HG02981 (cell line): ENCODE data around the gene GRIN2C.

ENCODE experiments used
- ATAC-seq: cut with Tn5 transposase; IDR thresholded peaks from one replicate; pipeline ENCODE4 v1.9.1; 2021; ENCODE audit warnings: mild to moderate bottlenecking, moderate library complexity; ENCODE audit not compliant: unreplicated experiment

GRIN2C gene

DNA sequence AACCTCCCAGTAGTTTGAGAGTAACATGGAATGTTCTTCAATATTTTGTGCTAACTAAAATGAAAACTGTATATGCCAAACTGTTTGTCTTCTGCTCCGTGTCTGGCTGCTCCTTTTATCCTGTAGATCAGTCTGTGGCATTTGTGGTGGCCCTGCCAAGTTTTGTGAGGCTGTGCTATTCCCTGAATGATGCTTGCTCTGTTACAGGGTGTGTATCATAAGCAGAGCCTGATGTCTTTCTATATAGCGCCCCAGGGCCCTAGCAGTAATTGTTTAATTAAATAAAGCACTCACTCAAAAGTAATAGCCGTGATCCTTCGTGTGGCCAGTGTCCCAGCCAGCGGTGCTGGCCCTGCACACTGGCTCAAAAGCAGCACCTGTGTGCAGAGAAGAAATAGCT, 55.7 kb downstream of the GRIN2C start:
- no peak for ATAC-seq

- no peak for ATAC-seq
Observed at GRCh38 chr17:74803388-74803930, 56.2 kb downstream of the GRIN2C start.

GRCh38 chr17:74801896-74802295, 57.8 kb downstream of the GRIN2C start:
- no peak for ATAC-seq

GRCh38 chr17:74800531-74800930, 59.2 kb downstream of the GRIN2C start:
- ATAC-seq = no peak

DNA sequence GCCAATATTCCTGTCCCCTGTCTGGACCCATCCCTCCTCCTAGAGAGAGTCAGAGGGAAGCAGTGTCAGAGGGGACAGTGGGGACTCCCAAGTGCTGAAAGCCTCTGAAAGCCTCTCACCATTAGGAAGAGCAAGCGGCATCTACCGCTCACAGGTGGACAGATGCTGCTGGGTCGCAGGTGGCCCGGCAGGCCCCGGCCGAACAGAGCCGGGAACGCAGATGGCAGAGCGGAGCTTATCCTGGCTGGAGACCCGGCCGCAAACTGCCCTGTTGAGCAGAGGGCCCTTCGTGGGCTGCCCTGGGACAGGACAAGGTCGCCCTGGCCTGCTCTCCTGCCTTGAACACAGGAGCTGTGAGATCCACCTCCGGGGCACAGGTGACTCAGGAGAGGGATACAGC, 60.6 kb downstream of the GRIN2C start:
- ATAC-seq = no peak

DNA sequence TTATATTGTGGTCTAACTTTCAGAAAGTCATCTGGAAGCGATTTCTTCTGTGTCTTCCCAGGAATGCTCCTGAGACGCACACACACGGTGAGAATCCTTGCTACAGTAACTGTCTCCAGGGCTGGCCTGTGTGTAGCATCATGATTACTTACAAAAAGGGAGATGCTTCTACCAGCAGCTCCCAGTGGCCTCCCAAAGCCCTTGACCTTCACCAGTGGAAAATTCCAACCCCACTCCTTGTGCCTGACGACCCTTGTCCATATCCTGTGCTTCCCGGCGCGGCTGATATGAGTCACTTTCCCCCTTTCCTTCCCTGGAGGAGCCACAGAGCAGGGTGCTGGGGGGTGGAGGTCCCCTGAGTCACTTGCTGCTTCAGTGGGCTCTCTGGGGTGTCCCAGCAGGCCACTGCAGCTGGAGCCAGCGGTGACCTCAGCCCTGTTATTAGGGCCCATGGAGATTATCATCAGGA, 61.4 kb downstream of the GRIN2C start:
- ATAC-seq = no peak

- ATAC-seq = no peak
Observed at GRCh38 chr17:74797824-74798223, 61.9 kb downstream of the GRIN2C start.

DNA sequence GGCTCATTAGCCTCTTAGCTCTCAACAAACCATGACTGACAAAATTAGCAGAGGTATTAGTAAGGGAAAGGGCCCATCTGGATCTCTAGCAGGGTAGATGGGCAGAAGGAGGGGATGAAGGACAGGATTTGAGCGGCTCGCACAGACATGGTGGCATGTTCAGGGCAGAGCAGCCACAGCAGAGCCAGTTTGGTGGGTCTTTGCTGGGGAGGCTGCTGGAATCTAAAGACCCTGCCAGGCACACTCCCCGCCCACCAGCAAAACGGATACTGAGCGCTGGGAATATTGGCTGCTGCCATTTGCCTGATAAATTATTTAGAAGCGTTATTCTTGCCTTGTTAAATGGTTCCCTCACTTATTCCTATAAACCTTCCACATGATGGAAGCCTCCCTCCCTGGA, 62.8 kb downstream of the GRIN2C start:
- no peak for ATAC-seq

- no peak for ATAC-seq
Observed at GRCh38 chr17:74796211-74796610, 63.5 kb downstream of the GRIN2C start.

GRCh38 chr17:74795327-74796020, 64.2 kb downstream of the GRIN2C start:
- no peak for ATAC-seq

DNA sequence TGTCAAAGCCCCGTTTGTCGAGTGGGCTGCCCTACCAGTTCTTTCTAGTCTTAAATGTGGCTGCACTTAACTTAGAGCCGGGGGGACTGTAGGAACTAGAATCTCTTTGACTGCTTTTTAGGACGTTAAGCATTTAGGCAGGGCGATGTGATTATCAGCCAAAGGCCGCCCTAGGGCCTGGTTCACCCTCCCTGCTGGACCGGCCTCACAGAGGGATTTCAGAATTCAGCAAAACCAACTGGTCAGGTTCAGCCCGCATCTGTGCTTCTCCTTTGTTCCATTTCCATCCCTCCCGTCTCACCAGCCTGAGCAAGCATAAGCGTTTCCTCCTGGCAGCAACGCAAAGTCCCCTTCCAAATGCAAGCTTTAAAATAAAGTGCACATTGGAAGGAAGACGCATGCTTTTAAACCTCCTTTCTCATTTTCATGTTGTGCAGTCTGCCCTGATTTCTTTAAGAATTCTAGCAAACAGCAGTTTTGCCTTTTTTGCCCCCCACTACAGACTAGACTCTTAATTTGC, 67.0 kb downstream of the GRIN2C start:
- ATAC-seq = no peak
